8988T (cell line): ENCODE data around the gene NHLRC4.

ENCODE experiments used
- DNase-seq: peaks from one replicate; pipeline ENCODE4 v3.0.0; 2011

NHLRC4 gene

DNA sequence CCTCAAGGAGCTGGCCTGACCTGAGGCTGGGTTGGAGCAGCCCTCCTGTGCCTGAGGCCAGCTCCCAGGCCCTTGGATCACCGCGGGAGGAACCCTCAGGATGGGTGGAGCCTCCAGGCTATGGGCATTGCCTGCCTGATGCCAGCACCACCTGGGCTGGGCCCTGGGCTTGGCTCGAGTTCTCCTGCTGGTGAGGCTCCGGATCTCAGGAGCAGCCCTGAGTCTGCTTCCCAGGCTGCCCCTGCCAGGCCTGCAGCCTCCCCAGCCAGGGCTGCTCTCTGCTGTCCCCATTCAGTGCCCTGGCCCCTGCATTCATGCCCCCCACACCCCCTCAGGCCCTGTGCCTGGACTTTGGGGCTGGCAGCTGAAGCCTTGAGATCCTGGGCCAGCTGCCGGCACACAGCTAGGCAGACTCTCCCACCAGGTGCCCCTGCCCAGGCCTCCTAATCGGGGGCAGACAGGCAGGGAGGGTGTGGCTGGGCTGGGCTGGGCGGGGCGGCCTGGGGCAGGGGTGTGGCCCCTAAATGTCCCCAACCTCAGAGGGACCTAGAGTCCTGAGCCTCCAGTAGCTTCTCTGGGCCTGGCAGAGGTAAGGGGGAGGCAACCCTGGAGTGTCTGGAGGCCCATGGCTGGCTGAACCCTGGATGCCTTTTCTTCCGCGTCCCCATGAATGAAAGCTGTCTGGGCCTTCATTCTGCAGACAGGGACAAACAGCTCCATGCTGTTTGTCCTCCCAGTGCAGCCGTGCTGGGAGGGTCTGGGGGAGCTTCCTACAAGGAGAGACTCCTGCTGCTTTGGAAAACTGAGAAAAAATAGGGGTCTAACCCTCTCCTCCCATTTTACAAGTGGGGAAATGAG lies 1.8 kb downstream of the NHLRC4 start:
- DNase-seq: no peak

DNA sequence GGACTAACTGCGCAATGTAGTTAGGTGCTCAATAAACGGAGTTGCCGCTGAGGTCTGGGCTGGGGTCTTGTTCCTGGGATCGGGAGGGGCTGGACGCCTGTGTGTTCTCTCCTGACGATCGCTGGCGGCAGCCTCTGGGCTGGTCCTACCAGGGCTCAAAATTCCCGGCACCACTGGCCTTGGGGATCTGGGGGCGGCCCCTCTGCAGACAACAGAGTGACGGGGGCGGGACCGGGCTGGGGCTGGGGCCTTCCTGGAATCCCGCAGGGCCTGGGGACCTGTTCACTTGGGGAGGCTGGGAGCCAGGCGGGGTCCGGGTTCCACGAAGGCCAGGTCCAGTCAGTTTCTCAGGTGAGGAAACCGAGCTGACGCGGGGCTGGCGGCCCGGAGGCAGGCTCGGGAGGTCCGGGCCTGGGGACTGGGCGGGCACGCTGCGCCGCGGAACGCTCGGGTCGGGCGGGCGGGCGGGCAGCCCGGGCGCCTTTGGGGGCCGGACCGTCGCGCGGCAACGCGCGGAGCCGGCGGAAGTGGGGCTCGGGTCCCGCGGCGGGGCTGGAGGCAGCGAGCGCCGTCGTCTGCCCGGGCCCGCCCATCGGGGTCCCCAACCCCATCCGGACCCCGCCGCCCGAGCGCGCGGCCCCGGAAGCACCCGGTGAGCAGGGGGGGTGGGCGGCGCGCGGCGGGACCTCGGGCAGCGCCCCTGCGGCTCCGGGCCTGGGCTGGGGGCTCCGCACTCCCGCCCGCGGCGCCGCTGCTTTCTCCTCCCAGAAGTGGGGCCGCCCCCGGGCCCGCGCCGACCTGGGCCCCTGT lies 2.8 kb downstream of the NHLRC4 start, which contains the start of gene PIGQ:
Gene PIGQ, plus strand, starts transcription at position 524 of the 810 bp plus-strand sequence. CDS start 4,107 bp downstream, outside the sequence.
- DNase-seq: peak; percentile 93

DNA sequence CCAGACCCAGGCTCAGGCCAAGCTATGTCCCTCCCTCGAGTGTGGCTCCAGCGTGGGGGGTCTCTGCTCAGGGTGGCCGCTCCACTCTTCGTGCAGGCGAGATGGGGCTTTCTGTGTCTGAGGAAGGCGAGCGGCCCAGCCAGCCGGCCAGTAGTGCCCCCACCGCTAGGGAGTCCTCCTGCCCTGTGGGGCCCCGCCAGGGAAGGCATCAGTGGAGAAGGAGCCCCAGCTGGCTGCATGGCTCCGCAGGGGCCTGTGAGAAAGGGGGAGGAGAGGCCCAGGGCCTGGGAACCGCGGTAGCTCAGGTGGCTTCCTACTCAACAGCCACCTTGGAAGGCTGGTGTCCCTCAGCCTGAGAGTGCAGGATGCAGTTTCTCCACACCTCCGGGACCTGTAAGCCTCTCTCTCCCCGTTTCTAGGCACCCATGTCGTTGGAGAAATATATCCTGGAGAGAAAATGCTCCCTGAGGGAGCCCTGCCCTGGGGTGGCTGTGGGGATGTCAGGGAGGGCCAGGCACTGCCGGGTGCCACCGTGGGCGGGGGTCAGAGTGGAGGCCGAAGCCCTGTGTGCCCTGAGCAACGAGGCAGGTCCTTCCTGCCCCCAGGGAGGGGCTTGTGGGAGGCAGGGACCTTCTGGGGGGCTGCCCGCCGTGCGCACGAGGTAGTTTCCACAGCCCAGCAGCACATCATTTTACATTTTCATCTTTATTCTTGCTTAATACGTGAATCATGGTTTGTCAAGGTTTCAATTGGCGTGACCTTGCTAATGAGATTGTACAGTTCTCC lies 6.3 kb downstream of the NHLRC4 start:
- no peak for DNase-seq

DNA sequence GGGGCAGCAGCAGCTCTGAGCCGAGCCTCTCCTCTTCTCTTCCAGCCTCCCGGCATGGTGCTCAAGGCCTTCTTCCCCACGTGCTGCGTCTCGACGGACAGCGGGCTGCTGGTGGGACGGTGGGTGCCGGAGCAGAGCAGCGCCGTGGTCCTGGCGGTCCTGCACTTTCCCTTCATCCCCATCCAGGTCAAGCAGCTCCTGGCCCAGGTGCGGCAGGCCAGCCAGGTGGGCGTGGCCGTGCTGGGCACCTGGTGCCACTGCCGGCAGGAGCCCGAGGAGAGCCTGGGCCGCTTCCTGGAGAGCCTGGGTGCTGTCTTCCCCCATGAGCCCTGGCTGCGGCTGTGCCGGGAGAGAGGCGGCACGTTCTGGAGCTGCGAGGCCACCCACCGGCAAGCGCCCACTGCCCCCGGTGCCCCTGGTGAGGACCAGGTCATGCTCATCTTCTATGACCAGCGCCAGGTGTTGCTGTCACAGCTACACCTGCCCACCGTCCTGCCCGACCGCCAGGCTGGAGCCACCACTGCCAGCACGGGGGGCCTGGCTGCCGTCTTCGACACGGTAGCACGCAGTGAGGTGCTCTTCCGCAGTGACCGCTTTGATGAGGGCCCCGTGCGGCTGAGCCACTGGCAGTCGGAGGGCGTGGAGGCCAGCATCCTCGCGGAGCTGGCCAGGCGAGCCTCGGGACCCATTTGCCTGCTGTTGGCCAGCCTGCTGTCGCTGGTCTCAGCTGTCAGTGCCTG lies 7.4 kb downstream of the NHLRC4 start:
- no peak for DNase-seq

DNA sequence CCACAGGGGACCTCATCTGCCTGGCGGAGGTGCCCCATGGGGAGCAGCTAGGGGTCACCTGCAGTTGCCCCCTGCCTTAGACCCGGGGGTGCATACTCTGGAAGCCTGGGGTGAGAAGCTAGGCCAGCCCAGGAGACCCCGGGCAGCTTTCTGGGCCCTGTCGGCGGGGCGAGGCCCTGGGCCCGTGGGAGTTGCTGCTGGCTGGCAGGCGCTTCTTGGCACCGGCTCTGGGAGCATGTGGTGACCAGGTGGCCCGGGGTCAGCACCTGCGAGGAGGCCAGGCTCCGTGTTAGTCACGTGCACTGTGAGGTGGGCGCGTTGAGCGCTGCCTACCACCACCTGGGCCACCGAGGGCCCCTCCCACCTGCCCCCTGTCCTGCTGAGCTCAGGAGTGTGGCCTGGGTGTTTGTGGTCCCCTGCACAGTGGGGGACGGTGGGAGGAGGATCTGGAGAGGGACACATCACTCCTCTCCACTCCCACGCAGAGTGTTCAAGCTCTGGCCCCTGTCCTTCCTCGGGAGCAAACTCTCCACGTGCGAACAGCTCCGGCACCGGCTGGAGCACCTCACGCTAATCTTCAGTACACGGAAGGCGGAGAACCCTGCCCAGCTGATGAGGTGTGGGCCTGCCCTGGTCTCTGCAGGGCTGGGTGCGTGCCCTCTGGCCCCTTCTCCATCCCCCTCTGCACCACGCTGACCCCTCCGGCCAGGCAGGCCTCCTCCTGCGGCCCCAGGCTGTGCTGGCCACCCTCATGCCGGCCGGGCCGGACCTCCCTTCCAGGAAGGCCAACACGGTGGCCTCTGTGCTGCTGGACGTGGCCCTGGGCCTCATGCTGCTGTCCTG lies 8.8 kb downstream of the NHLRC4 start:
- no peak for DNase-seq

DNA sequence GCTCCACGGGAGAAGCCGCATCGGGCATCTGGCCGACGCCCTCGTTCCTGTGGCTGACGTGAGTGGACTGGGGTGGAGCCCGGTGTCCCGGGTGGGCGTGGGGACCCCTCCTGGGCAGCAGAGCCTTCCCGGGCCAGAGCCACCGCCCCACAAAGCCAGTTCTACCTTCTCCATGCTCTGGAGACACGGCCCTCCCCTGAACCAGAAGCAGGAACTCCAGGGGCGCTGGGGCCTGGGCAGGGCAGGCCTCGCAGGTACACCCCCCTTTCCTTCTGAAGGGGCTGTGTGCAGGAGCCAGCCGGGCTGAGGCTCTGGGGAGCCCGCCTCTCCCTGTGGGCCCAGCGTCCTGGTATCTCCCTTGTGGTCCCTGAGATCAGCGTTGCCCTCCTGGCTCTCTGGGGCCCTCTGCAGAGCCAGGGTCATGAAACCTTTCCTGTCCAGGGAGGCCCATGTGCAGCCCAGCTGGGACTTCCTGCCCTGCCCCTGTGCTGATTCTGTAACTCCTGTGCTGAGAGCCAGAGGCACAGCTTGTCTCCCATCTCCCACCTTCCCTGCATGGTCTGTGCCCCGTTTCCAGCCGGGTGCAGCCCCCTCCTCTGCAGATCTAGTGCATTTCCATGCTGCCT lies 9.5 kb downstream of the NHLRC4 start:
- DNase-seq: no peak

DNA sequence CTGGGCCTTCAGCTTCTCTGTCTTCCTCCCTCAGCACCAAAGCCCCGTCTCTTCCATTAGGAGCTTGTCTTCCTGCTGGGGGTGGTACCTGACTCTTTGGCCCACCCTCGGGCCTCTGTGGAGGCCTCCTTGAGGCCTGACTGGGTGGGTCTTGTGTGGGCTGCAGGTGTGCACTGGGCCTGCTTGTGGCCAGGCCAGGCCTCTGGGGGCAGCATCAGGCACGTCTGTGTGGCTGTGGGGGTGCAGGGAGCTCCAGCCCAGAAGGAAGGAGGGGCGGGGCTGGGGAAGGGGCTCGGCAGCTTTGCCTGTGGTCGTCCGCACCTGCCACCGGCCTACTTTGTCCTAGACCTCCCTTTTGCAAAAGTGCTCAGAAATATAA lies 10.0 kb downstream of the NHLRC4 start:
- no peak for DNase-seq

DNA sequence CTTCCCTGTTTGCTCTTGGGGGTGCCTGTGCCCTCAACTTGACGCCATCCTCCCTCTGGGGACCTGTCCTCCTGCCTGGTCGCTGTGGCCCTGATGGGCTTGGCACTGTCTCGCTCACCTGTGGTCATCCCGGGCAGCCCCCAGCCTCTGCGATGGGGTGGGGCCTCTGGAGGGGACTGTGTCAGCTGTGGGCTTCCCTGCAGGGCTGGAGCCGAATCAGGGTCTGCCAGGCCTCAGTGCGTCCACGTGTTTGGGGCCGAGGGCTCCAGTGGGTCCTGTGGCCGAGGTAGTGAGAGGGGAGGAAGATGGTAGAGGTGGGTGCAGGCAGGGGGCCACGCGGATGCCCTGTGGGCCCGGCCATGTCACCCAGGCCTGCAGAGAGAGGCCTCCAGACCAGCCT lies 11.0 kb downstream of the NHLRC4 start:
- DNase-seq: no peak

DNA sequence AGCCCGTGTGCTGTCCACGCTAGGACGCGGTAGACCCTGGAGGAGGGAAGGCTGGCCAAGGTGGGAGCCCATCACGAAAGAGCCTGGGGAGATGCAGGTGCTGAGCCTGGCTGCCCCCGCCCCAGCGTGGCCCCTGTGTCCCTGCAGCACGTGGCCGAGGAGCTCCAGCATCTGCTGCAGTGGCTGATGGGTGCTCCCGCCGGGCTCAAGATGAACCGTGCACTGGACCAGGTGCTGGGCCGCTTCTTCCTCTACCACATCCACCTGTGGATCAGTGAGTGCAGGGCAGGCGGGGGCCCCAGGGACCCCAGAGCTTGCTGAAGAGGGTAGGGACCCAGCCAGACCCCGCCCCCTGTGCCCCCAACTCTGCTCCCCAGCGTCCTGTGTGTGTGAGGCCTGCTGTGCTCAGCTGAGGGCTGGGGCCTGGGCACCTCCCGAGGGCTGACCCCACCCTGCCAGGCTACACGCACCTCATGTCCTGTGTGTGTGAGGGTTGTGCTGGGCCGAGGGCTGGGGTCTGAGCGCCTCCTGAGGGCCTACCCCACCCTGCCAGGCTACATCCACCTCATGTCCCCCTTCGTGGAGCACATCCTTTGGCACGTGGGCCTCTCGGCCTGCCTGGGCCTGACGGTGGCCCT lies 11.5 kb downstream of the NHLRC4 start:
- DNase-seq: no peak

DNA sequence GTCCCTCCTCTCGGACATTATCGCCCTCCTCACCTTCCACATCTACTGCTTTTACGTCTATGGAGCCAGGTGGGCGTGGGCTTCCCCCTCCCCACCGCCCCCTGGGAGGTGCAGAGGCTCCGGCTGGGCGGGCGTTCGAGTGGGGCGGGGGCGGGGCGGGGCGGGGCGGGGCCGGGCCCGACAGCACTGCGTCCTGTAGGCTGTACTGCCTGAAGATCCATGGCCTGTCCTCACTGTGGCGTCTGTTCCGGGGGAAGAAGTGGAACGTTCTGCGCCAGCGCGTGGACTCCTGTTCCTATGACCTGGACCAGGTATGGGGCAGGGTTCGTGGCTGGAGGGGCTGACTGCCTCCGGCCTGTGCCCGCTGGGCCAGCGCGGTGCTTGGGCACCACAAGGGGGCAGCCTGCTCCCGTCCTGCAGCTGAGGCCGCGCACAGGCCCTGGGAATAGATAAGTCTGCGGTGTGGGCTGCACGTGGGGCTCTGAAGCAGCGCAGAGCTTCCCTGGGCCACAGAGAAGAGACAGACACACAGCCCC lies 12.1 kb downstream of the NHLRC4 start:
- DNase-seq: no peak

DNA sequence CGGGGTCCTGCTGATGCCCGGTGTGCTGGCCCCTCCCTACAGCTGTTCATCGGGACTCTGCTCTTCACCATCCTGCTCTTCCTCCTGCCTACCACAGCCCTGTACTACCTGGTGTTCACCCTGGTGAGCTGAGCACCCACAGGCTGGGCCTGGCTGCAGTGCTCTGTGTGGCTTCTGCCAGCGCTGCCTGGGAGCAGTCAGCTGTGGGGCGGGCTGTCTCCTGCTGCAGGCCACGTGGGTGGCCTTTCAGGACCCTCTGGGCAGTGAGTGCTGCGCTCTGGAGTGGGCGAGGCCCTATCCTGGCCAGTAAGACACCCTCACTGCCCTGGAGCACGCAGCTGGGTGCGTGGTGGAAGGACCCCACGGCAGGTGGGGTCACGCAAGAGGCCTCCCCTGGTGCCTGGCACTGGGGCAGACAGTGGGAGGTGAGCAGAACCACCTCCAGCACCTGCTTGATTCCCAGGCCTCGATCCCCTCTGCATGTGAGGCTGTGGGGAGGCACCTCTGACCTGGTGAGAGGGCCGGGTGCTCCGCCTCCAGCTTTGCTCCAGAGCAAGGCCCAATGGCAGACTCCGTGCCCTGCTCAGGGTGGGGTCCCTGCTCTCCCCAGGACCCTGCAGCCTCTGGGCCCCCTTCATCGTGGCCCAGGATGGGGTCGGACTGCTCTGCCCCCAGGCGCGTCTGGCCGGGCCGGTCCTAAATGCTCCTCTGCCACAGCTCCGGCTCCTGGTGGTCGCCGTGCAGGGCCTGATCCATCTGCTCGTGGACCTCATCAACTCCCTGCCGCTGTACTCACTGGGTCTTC lies 13.5 kb downstream of the NHLRC4 start:
- peak; percentile 9 for DNase-seq

DNA sequence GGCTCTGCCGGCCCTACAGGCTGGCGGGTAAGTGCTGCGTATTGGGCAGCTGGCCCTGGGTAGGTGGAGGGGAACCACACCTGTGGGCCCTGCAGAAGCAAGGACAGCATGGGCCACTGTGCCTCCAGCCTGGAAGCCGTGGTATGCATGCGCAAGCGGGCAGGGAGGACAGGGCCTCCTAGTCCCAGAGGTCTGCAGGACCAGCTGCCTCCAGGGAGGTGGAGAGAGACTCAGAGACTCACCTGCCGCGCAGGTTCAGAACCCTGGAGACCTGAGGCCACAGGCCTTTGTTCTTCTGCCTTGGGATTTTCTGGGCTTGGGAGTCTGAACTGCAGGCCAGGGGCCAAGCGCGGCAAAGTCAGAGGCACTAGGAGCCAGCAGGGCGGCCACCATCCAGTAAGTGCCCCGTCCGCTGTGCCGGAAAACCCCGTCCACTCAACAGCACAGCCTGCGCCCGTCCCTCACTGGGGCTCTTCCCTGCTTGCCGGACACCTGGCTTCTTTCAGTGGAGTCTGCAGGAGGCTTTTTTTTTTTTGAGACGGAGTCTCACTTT lies 14.2 kb downstream of the NHLRC4 start:
- peak; percentile 15 for DNase-seq

DNA sequence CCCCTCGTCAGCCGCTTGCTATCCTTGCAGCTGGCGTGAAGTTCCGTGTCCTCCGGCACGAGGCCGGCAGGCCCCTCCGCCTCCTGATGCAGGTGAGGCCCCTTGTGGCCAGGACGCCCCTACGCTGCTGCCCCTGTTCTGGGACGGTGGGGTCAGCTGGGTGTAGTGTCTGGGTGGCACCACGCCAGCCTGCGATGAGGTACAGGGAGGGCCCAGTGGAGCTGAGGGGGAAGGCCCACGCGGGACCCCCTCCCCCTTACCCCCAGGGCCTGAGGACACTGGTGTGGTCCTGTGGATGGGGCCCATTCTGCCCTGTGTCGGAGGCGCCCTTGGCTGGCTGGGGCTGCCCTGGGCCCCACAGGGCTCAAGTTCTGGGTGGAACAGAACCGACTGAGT lies 15.4 kb downstream of the NHLRC4 start:
- no peak for DNase-seq

DNA sequence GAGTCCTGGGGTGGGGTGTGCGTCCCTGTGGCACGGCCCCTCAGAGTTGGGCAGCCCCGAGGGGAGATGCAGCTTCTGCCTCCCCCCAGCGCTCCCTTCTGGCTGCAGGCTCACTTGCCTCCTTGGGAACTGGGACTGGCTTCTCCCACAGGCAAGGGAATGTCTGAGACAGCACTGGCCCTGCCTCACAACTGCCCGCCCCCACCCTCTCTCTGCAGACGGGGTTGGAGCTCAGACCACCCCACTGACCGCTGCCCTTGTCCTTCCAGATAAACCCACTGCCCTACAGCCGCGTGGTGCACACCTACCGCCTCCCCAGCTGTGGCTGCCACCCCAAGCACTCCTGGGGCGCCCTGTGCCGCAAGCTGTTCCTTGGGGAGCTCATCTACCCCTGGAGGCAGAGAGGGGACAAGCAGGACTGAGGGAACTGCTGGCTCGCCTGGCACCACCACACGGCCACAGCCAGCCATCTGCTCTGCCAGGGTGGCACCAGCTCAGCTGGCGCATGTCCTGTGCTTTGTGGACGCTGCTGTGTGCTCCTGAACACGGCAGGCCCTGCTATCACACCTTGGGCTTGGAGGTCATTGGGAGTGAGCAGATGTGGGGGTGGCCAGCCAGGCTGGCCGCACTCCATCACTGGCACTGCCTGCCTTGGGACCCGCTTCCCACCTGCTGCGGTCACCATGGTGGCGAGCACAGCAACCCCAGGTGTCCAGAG lies 16.0 kb downstream of the NHLRC4 start:
- no peak for DNase-seq

DNA sequence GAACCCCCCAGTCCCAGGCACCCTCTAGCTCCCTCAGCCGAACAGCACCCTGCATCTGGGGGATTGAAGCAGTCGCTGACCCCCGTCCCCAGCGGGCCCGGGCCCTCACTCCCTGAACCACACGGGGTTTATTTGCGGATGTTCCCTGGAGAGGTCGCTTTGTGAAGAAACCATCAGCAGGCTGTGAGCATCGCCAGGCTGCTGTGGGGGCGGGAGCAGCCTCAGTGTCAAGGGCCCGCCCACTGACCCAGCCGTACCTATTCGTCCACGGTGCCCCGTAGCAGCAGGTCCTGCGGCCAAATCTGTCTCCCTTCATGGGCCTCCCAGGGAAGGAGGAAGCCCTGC lies 16.6 kb downstream of the NHLRC4 start:
- peak; percentile 13 for DNase-seq

DNA sequence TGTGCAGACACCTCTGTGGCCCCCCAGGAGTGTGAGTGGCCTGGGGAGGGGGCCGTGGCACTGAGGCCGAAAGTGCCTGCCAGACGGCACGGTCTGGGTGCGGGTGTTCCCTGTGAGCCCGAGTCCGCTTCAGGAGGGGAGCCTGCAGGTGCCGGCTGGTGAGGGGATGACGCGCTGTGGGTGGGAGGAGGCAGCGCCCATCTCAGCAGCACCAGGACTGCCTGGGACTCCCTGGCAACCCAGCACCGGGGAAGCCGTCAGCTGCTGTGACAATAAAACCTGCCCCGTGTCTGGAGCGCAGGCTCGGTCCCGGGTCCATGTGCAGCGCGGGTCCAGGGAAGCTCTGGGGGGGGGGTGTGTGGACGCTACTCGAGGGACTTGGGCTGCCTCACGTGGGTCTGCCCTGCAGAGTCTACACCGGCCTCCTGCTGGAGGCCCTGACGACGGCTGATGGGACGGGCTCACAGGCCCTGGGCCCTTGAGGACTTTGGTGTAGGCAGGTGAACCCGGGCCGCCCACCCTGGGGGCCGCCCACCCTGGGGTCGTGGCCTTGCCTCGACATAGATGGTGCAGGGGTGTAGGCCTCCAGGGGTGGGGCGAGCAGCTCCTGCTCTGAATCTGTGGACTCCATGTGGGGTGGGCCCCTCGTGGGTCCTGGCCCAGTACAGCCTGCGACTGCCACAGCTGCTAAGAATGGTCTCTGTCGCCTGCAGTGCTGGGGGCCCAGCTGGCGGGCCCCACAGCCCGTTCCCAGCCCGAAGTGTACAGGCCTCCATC lies 17.2 kb downstream of the NHLRC4 start:
- DNase-seq: no peak

DNA sequence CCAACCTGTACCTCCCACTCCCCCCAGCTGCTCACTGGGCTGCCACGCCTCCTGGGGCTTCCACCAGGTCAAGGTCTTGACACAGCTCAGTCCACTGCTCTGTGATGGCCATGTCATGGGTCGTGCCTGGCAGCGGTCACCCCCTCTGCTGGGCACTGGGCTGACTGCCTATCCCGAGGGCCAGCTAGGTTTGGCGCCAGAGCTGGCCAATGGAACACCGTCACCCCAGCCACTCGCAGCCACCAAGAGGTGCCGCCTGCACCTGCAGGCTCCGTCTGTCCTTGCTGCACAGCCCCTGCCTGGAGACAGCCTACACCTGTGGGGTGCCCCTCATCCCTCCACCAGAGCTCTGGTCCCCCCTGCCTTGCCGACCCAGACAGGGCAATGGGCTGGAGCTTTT lies 18.5 kb downstream of the NHLRC4 start:
- no peak for DNase-seq
